SK-N-SH (cell line): ENCODE results near the gene MBTPS2.

Experiments
- CTCF ChIP-seq: fragments of 200-600 bp; sonication (generic); IDR thresholded peaks from 2 replicates; pipeline ENCODE4 v1.6.1; 2017; ENCODE audit warnings: antibody characterized with exemption, mild to moderate bottlenecking, moderate library complexity
- FOXM1 ChIP-seq: IDR thresholded peaks from 2 replicates; pipeline ENCODE4 v1.4.0; 2012; ENCODE audit warnings: low read depth, mild to moderate bottlenecking
- REST ChIP-seq: IDR thresholded peaks from 2 replicates; pipeline ENCODE4 v1.6.1; 2012; ENCODE audit warnings: mild to moderate bottlenecking, low read depth, low read length, moderate library complexity

GRCh38 chrX:21837056-21837455 is 2.4 kb upstream of the MBTPS2 start:
- no peak for TF ChIP-seq CTCF
- no peak for TF ChIP-seq FOXM1
- no peak for TF ChIP-seq REST
